GM12892 (cell line): Measurements from ENCODE around the gene HDAC8.

Experiments used
- POLR2A ChIP-seq: IDR thresholded peaks from 2 replicates; pipeline ENCODE4 v1.6.1; 2011; ENCODE audit warnings: low read depth, low read length, control low read depth
- POLR2AphosphoS5 ChIP-seq: IDR thresholded peaks from 2 replicates; pipeline ENCODE4 v1.6.1; 2011; ENCODE audit warnings: low read depth, low read length, control low read depth
- TAF1 ChIP-seq: IDR thresholded peaks from 2 replicates; pipeline ENCODE4 v1.6.1; 2011; ENCODE audit warnings: low read depth, mild to moderate bottlenecking, control low read depth, low read length, borderline replicate concordance

DNA sequence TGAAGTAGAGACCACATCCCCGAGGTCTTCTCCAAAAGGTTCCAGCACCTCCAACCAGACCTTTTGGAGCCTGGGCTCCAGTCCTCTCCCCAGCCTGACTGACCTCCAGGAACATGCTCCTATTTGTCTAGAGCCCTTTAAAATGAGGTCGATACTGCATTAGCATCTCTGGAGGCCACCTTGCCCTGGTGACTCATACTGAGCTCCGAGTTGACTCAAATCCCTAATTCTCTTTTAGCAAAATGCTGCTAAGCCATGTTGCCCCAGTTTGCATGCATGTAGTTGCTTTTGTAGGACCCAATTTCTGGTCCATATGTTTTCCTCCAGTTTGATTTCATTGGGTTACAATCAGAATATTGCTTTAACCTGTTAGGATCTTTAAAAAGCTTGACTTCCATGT is 223.5 kb downstream of the HDAC8 start:
- TF ChIP-seq POLR2AphosphoS5: no peak
- no peak for TF ChIP-seq TAF1
- TF ChIP-seq POLR2A: no peak
